Keratinocyte (primary cell): ENCODE results near the gene CAST.

ENCODE experiments used
- CTCF ChIP-seq, 3 experiments: IDR thresholded peaks in 1 of 3; conservative IDR thresholded peaks in 1 of 3; optimal IDR thresholded peaks in 1 of 3; 2 replicates in 2 of 3; 3 replicates in 1 of 3; pipeline versions ENCODE3 to v1.5.1; 2011; ENCODE audit warnings: low read length in 3 of 3, mild to moderate bottlenecking in 3 of 3, moderate library complexity in 2 of 3, control low read depth in 1 of 3, inconsistent platforms in 1 of 3; ENCODE audit not compliant: insufficient read depth in 2 of 3; ENCODE audit errors: extremely low read depth in 1 of 3
- EZH2 ChIP-seq: IDR thresholded peaks from one replicate; pipeline ENCODE4 v1.6.1; 2012; ENCODE audit warnings: inconsistent platforms, mild to moderate bottlenecking, low read length, moderate library complexity

- TF ChIP-seq CTCF (optimal IDR thresholded peaks at IDR 0.05 in 1 of 3, IDR thresholded peaks at IDR 0.05 in 1 of 3, conservative IDR thresholded peaks at IDR 0.05 in 1 of 3; ENCODE audit: extremely low read depth in 1 of 3, insufficient read depth in 2 of 3, low read length in 3 of 3): no peak
- no peak for TF ChIP-seq EZH2
Observed at GRCh38 chr5:96781031-96781971, 119.1 kb downstream of the CAST start.
